GM18526 (cell line): ENCODE results near the gene LPCAT3.

ENCODE experiments used
- POLR2A ChIP-seq: IDR thresholded peaks from 3 replicates; pipeline ENCODE4 v1.6.1; 2011; ENCODE audit not compliant: insufficient read length; ENCODE audit errors: extremely low read depth

Gene LPCAT3

DNA sequence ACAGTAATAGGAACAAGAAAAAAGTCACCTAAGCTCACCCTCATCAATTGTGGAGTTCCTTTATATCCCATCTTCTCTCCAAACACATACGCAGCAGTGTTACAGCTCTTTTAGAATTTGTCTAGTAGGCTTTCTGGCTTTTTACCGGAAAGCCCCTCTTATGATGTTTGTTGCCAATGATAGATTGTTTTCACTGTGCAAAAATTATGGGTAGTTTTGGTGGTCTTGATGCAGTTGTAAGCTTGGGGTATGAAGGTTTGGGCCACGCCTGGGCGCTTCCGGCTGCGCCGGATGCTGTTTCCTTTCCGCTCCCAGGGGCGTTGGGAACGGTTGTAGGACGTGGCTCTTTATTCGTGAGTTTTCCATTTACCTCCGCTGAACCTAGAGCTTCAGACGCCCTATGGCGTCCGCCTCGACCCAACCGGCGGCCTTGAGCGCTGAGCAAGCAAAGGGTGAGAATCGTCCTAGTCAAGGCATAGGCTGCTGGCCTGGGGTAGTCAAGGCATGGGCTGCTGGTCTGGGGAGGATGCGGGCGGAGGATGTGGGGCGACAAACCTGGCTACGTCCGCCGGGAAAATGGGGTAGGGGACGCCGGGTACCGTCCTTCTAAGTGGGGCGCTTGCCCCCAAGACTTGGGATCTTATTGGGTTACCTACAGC, 74.4 kb downstream of the LPCAT3 start, which contains the start of the genes C12orf57 and RNU7-1:
Gene C12orf57 (plus strand): TSS at position 301 of the 659 bp plus-strand sequence. CDS start 100 bp downstream, at position 401.
Gene RNU7-1 (plus strand): TSS at position 95 of the 659 bp plus-strand sequence.
- peak; percentile 100 for TF ChIP-seq POLR2A

DNA sequence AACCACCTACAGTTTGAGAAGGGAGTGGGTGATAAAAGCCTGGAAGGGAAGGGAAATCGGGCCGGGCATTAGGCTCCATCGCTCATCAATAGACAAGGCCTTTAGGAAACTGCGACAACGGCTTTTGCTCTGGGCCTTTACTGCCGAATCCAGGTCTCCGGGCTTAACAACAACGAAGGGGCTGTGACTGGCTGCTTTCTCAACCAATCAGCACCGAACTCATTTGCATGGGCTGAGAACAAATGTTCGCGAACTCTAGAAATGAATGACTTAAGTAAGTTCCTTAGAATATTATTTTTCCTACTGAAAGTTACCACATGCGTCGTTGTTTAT, 74.9 kb downstream of the LPCAT3 start:
- no peak for TF ChIP-seq POLR2A

DNA sequence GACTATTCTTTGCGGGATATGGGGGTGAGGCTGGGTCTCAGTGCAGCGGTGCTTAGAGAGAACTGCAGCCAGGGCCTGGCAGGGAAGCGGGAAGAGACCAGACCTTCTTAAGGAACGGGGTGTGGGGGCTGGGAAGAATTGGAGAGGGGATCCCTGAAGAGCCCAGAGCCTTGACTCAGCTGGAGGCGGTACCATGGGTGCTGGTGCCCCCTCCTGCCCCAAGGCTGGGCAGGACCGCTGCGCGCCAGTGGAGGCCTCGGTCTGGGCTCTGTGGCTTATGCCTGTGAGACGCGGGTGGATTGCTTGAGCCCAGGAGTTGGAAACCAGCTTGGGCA, 76.0 kb downstream of the LPCAT3 start:
- no peak for TF ChIP-seq POLR2A

DNA sequence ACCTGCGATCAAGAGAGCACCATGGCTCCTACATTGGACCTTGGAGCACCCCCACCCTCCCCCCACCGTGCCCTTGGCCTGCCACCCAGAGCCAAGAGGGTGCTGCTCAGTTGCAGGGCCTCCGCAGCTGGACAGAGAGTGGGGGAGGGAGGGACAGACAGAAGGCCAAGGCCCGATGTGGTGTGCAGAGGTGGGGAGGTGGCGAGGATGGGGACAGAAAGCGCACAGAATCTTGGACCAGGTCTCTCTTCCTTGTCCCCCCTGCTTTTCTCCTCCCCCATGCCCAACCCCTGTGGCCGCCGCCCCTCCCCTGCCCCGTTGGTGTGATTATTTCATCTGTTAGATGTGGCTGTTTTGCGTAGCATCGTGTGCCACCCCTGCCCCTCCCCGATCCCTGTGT, 76.5 kb downstream of the LPCAT3 start:
- no peak for TF ChIP-seq POLR2A

DNA sequence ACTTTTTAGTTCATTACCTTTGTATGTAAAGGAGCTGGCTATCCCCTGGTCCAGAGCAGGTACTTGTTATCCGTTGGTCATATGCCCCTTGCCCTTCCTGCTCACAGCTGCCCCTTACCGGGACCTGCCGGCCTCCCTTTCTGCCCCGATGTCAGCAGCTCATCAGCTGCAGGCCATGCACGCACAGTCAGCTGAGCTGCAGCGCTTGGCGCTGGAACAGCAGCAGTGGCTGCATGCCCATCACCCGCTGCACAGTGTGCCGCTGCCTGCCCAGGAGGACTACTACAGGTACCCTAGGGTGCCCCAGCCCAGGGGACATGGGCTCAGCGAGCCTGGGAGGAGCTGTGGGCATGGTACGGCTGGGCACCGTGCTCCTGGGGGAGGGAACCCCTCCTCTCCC, 77.0 kb downstream of the LPCAT3 start:
- no peak for TF ChIP-seq POLR2A

DNA sequence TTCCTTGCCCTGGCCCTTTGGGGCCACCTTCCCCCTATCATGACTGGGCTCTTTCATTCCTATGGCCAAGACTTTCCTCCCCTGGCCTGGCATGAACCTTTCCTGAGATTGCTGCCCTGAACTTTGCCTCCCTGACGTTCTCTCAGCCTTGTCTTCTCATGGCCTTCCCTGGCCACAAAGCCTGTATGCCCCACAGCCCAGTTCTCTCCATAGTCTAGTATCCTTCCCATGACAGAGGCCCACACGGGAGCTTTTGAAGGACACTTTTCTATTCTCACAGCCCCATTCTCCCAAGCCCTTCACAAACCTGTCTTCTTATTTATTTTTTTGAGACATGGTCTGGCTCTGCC, 79.1 kb downstream of the LPCAT3 start:
- no peak for TF ChIP-seq POLR2A

DNA sequence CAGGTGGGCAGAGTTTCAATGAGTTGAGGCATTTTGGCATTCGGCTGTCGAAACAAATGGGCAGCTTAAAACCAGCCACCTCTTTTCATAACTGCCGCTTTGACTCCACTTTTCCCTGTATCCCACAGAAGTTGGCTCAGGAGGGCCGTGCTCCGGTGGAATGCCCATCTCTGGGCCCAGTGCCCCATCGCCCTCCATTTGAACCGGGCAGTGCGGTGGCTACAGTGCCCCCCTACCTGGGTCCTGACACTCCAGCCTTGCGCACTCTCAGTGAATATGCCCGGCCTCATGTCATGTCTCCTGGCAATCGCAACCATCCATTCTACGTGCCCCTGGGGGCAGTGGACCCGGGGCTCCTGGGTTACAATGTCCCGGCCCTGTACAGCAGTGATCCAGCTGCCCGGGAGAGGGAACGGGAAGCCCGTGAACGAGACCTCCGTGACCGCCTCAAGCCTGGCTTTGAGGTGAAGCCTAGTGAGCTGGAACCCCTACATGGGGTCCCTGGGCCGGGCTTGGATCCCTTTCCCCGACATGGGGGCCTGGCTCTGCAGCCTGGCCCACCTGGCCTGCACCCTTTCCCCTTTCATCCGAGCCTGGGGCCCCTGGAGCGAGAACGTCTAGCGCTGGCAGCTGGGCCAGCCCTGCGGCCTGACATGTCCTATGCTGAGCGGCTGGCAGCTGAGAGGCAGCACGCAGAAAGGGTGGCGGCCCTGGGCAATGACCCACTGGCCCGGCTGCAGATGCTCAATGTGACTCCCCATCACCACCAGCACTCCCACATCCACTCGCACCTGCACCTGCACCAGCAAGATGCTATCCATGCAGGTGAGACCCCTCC, 79.7 kb downstream of the LPCAT3 start:
- TF ChIP-seq POLR2A = no peak

DNA sequence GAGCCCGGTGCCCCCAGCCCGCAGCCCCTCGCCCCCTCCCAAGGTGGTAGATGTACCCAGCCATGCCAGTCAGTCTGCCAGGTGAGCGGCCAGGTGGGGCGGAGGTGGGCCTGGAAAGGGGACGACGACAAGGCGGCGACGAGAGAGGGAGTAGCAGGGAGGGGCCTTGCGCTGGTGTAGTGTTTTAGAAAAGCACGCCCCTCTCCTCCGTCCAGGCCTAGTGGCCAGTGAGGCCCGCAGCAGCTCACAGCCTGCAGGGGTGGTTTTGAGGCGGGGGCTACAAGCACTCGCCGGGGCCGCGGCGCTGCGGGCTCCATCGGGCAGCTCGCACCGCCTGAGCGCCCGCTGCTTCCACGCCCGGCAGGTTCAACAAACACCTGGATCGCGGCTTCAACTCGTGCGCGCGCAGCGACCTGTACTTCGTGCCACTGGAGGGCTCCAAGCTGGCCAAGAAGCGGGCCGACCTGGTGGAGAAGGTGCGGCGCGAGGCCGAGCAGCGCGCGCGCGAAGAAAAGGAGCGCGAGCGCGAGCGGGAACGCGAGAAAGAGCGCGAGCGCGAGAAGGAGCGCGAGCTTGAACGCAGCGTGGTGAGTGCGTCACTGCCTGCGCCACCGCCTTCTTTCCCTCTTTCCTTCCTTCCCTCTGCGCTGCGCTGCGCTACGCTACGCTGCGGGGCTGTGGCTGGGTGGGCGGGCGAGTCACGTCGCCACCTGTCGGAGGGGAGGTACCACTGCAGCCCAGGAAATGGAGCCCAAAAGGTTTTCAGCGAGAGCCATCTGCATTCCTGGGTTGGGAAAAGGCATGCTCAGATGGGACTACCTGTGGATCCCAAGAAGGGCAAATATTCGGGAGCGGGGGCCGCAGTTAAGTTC, 80.6 kb downstream of the LPCAT3 start:
- peak; percentile 85 for TF ChIP-seq POLR2A

DNA sequence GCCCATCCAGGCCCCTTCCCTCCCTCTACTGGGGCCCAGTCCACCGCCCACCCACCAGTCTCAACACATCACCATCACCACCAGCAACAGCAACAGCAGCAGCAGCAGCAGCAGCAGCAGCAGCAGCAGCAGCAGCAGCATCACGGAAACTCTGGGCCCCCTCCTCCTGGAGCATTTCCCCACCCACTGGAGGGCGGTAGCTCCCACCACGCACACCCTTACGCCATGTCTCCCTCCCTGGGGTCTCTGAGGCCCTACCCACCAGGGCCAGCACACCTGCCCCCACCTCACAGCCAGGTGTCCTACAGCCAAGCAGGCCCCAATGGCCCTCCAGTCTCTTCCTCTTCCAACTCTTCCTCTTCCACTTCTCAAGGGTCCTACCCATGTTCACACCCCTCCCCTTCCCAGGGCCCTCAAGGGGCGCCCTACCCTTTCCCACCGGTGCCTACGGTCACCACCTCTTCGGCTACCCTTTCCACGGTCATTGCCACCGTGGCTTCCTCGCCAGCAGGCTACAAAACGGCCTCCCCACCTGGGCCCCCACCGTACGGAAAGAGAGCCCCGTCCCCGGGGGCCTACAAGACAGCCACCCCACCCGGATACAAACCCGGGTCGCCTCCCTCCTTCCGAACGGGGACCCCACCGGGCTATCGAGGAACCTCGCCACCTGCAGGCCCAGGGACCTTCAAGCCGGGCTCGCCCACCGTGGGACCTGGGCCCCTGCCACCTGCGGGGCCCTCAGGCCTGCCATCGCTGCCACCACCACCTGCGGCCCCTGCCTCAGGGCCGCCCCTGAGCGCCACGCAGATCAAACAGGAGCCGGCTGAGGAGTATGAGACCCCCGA, 81.4 kb downstream of the LPCAT3 start:
- no peak for TF ChIP-seq POLR2A

DNA sequence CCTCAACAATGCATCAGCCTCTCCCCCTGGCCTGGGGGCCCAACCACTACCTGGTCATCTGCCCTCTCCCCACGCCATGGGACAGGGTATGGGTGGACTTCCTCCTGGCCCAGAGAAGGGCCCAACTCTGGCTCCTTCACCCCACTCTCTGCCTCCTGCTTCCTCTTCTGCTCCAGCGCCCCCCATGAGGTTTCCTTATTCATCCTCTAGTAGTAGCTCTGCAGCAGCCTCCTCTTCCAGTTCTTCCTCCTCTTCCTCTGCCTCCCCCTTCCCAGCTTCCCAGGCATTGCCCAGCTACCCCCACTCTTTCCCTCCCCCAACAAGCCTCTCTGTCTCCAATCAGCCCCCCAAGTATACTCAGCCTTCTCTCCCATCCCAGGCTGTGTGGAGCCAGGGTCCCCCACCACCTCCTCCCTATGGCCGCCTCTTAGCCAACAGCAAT, 82.1 kb downstream of the LPCAT3 start:
- TF ChIP-seq POLR2A = no peak

DNA sequence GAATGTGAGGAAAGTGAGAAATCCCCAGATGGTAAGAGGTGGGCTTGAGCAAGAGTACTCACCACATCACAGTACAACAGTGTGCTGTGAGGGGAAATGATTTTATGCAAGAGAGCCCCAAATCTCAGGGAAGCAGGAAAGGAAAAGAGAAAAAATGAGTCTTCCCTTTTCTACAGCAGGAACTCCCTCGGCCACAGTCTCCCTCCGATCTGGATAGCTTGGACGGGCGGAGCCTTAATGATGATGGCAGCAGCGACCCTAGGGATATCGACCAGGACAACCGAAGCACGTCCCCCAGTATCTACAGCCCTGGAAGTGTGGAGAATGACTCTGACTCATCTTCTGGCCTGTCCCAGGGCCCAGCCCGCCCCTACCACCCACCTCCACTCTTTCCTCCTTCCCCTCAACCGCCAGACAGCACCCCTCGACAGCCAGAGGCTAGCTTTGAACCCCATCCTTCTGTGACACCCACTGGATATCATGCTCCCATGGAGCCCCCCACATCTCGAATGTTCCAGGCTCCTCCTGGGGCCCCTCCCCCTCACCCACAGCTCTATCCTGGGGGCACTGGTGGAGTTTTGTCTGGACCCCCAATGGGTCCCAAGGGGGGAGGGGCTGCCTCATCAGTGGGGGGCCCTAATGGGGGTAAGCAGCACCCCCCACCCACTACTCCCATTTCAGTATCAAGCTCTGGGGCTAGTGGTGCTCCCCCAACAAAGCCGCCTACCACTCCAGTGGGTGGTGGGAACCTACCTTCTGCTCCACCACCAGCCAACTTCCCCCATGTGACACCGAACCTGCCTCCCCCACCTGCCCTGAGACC, 82.7 kb downstream of the LPCAT3 start:
- TF ChIP-seq POLR2A = no peak

DNA sequence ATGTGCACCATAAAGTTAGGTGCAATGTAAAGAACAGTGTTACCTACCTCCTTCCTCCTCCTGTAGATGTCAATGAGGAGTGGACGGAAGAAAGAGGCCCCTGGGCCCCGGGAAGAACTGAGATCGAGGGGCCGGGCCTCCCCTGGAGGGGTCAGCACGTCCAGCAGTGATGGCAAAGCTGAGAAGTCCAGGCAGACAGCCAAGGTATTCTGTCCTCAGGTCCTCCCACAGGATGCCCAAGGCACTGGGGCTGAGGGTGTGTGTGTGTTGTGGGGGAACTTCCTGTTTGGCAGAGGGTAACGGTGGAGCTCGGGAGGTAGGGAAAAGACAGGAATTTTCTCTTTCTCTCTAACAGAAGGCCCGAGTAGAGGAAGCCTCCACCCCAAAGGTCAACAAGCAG, 84.2 kb downstream of the LPCAT3 start:
- no peak for TF ChIP-seq POLR2A

DNA sequence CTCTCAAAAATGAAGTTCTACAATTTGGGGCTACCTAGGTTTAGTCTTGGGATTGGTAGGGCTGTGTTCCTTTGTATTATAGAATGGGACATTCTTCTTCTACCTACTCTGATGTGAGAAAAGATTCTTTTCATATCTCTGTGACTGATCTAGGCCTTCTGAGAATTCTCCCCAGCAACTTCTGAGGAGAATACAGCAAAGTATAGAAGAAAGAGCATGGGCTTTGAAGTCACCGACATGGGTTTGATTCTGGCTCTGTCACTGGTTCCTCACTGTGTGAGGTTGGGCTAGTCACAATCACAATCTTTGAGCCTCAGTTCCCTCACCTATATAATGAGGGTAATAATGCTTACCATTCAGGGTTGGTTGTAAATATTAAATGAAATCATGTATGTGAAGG, 85.5 kb downstream of the LPCAT3 start:
- no peak for TF ChIP-seq POLR2A
